ENCODE results near the gene ARL4A. TPM values are rescaled to one million over a fixed set of nuclear protein-coding genes. Genes with fewer than 3 reads are reported as not detected.

ARL4A gene
- total RNA-seq, 1 experiment from 2014 or later: 39.4 TPM

DNA sequence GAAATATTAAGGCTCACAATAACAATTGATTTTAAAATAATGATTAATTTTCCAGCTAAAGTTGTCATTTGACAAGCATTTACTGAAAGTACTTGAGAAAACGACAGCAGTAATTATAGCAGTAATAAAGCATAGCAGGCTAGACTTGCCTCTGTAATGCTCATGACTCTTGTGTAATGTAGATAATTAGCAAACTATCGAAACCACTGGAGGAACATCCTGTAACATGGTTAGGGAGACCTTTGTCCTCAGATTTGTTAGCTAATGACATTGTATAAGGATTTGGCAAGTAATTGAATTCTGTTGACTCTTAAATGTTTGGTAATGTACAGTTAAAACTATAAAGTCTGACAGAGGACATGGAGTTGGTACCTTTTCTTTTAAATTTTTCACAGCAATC is 24.8 kb downstream of the ARL4A start:
- no peak overlapping the region for H3K4me3 Mint-ChIP-seq
- Histone ChIP-seq H2AK5ac (ENCODE audit: insufficient read length, low read length) (no peak overlapping the region), H3K9me3 (ENCODE audit: control insufficient read depth, low read depth, low read length) (no peaks in the 10 kb centered on the region), H3T11ph (ENCODE audit: low read length) (no peak overlapping the region), H3K4ac (ENCODE audit: low read depth, low read length) (no peak overlapping the region), H2AFZ (ENCODE audit: low read length) (no peak overlapping the region), H4K8ac (replicated peaks; ENCODE audit: insufficient read length, low read depth, low read length) (no peak overlapping the region), H3K79me1 (ENCODE audit: insufficient read depth, low read depth, low read length, poor library complexity, severe bottlenecking) (no peaks in the 10 kb centered on the region), H3K56ac (ENCODE audit: insufficient read length, low read depth, low read length) (no peak overlapping the region), H3K27me3 (ENCODE audit: insufficient read depth, low read length) (no peaks in the 10 kb centered on the region), H3K23me2 (ENCODE audit: insufficient read length, low read depth, low read length, poor library complexity, severe bottlenecking) (peaks cover 4% of the 10 kb centered on the region), H3K79me2 (ENCODE audit: insufficient read depth, low read length) (no peaks in the 10 kb centered on the region), H2BK120ac (ENCODE audit: low read depth, low read length, poor library complexity, severe bottlenecking) (no peak overlapping the region), H4K20me1 (ENCODE audit: control insufficient read depth, insufficient read depth, insufficient read length) (no peaks in the 10 kb centered on the region), H3K9ac (ENCODE audit: extremely low read depth, insufficient read length, low read length) (no peak overlapping the region), H3K4me2 (ENCODE audit: insufficient read depth, insufficient read length, low read length) (no peak overlapping the region), H2BK15ac (ENCODE audit: low read depth, low read length) (no peak overlapping the region), H2BK20ac (ENCODE audit: low read depth, low read length, poor library complexity, severe bottlenecking) (no peak overlapping the region), H3K14ac (ENCODE audit: insufficient read depth, low read length) (no peak overlapping the region), H4K5ac (ENCODE audit: insufficient read length, low read depth, low read length) (no peak overlapping the region), H2BK5ac (ENCODE audit: insufficient read length, low read length) (no peak overlapping the region), H3K23ac (ENCODE audit: insufficient read length, low read depth, low read length) (no peak overlapping the region), H3K27ac (ENCODE audit: insufficient read length, low read depth, low read length) (no peak overlapping the region), H3K4me1 (ENCODE audit: insufficient read depth, low read length) (peaks cover 6% of the 10 kb centered on the region; the same call in 1 of the 2 replicates), H4K91ac (ENCODE audit: insufficient read length, low read depth, low read length) (no peak overlapping the region), H2BK12ac (ENCODE audit: insufficient read length, low read depth, low read length) (no peak overlapping the region), H3K18ac (ENCODE audit: insufficient read length, low read depth, low read length) (no peak overlapping the region)
- TF ChIP-seq, protein P1, sequence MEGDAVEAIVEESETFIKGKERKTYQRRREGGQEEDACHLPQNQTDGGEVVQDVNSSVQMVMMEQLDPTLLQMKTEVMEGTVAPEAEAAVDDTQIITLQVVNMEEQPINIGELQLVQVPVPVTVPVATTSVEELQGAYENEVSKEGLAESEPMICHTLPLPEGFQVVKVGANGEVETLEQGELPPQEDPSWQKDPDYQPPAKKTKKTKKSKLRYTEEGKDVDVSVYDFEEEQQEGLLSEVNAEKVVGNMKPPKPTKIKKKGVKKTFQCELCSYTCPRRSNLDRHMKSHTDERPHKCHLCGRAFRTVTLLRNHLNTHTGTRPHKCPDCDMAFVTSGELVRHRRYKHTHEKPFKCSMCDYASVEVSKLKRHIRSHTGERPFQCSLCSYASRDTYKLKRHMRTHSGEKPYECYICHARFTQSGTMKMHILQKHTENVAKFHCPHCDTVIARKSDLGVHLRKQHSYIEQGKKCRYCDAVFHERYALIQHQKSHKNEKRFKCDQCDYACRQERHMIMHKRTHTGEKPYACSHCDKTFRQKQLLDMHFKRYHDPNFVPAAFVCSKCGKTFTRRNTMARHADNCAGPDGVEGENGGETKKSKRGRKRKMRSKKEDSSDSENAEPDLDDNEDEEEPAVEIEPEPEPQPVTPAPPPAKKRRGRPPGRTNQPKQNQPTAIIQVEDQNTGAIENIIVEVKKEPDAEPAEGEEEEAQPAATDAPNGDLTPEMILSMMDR (conservative IDR thresholded peaks at IDR 0.05): no peak
- H3K27me3 Mint-ChIP-seq (ENCODE audit: low read depth): peaks cover 5% of the 10 kb centered on the region; the same call in 1 of the 2 replicates
- peaks cover 38 to 49% of the 10 kb centered on the region in 2 experiments for H3K4me1 Mint-ChIP-seq
- DNase-seq: no peak
- WGBS (ENCODE audit: extremely low coverage, insufficient read length, low lambda C conversion rate): no CpG with 5 or more reads among the region's 2 CpGs
- no peaks in the 10 kb centered on the region for H3K36me3 Mint-ChIP-seq (ENCODE audit: insufficient read depth in 1 of 3, low read depth in 3 of 3)
- no peak overlapping the region for H3K27ac Mint-ChIP-seq
- no peaks in the 10 kb centered on the region; a peak in 1 of 5 replicates for H3K9me3 Mint-ChIP-seq

All from H9 (cell line).